ENCODE results near the gene DTD1. TPM values are rescaled to one million over a fixed set of nuclear protein-coding genes. Genes with fewer than 3 reads are reported as not detected.

DTD1 gene
- total RNA-seq, 1 experiment from 2014 or later, result 109 TPM

- Mint-ChIP-seq H3K36me3 (ENCODE audit: insufficient read depth, unreplicated experiment) (peaks cover 7% of the 10 kb centered on the region), H3K27ac (ENCODE audit: unreplicated experiment) (no peak overlapping the region), H3K9me3 (ENCODE audit: unreplicated experiment) (no peaks in the 10 kb centered on the region), H3K27me3 (ENCODE audit: insufficient read depth, unreplicated experiment) (no peaks in the 10 kb centered on the region), H3K4me1 (ENCODE audit: low read depth, unreplicated experiment) (peaks cover 6% of the 10 kb centered on the region), H3K4me3 (ENCODE audit: unreplicated experiment) (no peak overlapping the region)
- H3K9me3 ChIP-seq, result no peaks in the 10 kb centered on the region
- TF ChIP-seq, protein P1, sequence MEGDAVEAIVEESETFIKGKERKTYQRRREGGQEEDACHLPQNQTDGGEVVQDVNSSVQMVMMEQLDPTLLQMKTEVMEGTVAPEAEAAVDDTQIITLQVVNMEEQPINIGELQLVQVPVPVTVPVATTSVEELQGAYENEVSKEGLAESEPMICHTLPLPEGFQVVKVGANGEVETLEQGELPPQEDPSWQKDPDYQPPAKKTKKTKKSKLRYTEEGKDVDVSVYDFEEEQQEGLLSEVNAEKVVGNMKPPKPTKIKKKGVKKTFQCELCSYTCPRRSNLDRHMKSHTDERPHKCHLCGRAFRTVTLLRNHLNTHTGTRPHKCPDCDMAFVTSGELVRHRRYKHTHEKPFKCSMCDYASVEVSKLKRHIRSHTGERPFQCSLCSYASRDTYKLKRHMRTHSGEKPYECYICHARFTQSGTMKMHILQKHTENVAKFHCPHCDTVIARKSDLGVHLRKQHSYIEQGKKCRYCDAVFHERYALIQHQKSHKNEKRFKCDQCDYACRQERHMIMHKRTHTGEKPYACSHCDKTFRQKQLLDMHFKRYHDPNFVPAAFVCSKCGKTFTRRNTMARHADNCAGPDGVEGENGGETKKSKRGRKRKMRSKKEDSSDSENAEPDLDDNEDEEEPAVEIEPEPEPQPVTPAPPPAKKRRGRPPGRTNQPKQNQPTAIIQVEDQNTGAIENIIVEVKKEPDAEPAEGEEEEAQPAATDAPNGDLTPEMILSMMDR (IDR thresholded peaks at IDR 0.05; ENCODE audit: insufficient read depth in 1 of 2, low read depth in 1 of 2, low read length in 1 of 2, severe bottlenecking in 1 of 2, unreplicated experiment in 1 of 2), result no peak
- BruUV-seq (replicated peaks), result no TSS peak
- no peak overlapping the region for H3K4me3 ChIP-seq (ENCODE audit: low read depth, low read length)
- no peak for DNase-seq
- H3K4me1 ChIP-seq, result no peaks in the 10 kb centered on the region
- CTCF ChIA-PET, result no interaction called here
- POLR2A ChIA-PET, result no interaction called here
- intact Hi-C loops (cut with micrococcal nuclease; ENCODE audit: unreplicated experiment), result loop anchor here (10.0 kb wide), 1 partner anchor 60 kb away; no protein-coding TSS in a partner anchor
- H3K36me3 ChIP-seq (ENCODE audit: control insufficient read depth, insufficient read depth, low read length), result no peaks in the 10 kb centered on the region
- no peaks in the 10 kb centered on the region for H3K27me3 ChIP-seq (replicated peaks; ENCODE audit: control insufficient read depth, insufficient read depth, low read length)
Observed at GRCh38 chr20:18695175-18695574, 107.3 kb downstream of the DTD1 start.

GRCh38 chr20:18698735-18699380, 111.0 kb downstream of the DTD1 start:
- no peaks in the 10 kb centered on the region for H3K36me3 ChIP-seq (ENCODE audit: control insufficient read depth, insufficient read depth, low read length)
- H3K4me1 ChIP-seq, result no peaks in the 10 kb centered on the region
- H3K27me3 ChIP-seq (replicated peaks; ENCODE audit: control insufficient read depth, insufficient read depth, low read length), result no peaks in the 10 kb centered on the region
- POLR2A ChIA-PET, result no interaction called here
- no peak overlapping the region for H3K27ac Mint-ChIP-seq (ENCODE audit: unreplicated experiment)
- TF ChIP-seq, protein P1 (IDR thresholded peaks at IDR 0.05; ENCODE audit: insufficient read depth in 1 of 2, low read depth in 1 of 2, low read length in 1 of 2, severe bottlenecking in 1 of 2, unreplicated experiment in 1 of 2), result no peak
- peaks cover 7% of the 10 kb centered on the region for H3K36me3 Mint-ChIP-seq (ENCODE audit: insufficient read depth, unreplicated experiment)
- intact Hi-C loops (cut with micrococcal nuclease; ENCODE audit: unreplicated experiment), result loop anchor here (10.0 kb wide), 1 partner anchor 64 kb away; no protein-coding TSS in a partner anchor
- no peak overlapping the region for H3K4me3 Mint-ChIP-seq (ENCODE audit: unreplicated experiment)
- no TSS peak for BruUV-seq (replicated peaks)
- DNase-seq, result no peak
- H3K9me3 Mint-ChIP-seq (ENCODE audit: unreplicated experiment), result no peaks in the 10 kb centered on the region
- H3K27me3 Mint-ChIP-seq (ENCODE audit: insufficient read depth, unreplicated experiment), result no peaks in the 10 kb centered on the region
- CTCF ChIA-PET, result no interaction called here
- no peak overlapping the region for H3K4me3 ChIP-seq (ENCODE audit: low read depth, low read length)
- H3K4me1 Mint-ChIP-seq (ENCODE audit: low read depth, unreplicated experiment), result no peaks in the 10 kb centered on the region
- no peaks in the 10 kb centered on the region for H3K9me3 ChIP-seq

GRCh38 chr20:18701969-18702368, 114.1 kb downstream of the DTD1 start:
- Mint-ChIP-seq H3K9me3 (ENCODE audit: unreplicated experiment) (no peaks in the 10 kb centered on the region), H3K27ac (ENCODE audit: unreplicated experiment) (no peak overlapping the region), H3K4me1 (ENCODE audit: low read depth, unreplicated experiment) (no peaks in the 10 kb centered on the region), H3K36me3 (ENCODE audit: insufficient read depth, unreplicated experiment) (peaks cover 7% of the 10 kb centered on the region), H3K4me3 (ENCODE audit: unreplicated experiment) (no peak overlapping the region), H3K27me3 (ENCODE audit: insufficient read depth, unreplicated experiment) (no peaks in the 10 kb centered on the region)
- Histone ChIP-seq H3K36me3 (ENCODE audit: control insufficient read depth, insufficient read depth, low read length) (no peaks in the 10 kb centered on the region), H3K27me3 (replicated peaks; ENCODE audit: control insufficient read depth, insufficient read depth, low read length) (no peaks in the 10 kb centered on the region), H3K4me1 (no peaks in the 10 kb centered on the region), H3K4me3 (ENCODE audit: low read depth, low read length) (no peak overlapping the region), H3K9me3 (no peaks in the 10 kb centered on the region)
- ChIA-PET POLR2A (no interaction called here), CTCF (no interaction called here)
- no TSS peak for BruUV-seq (replicated peaks)
- intact Hi-C loops (cut with micrococcal nuclease; ENCODE audit: unreplicated experiment), result no loop called here
- no peak for DNase-seq
- TF ChIP-seq, protein P1 (IDR thresholded peaks at IDR 0.05; ENCODE audit: insufficient read depth in 1 of 2, low read depth in 1 of 2, low read length in 1 of 2, severe bottlenecking in 1 of 2, unreplicated experiment in 1 of 2), result no peak

Data from Caco-2 (cell line).